RWPE1 (cell line): ENCODE data around the gene BCL2L15.
A peak's percentile ranks its signal among the peaks of the same experiment; 100 is the strongest.

Source experiments
- CTCF ChIA-PET: fragments of 350-600 bp; sonication (Branson Sonifier 250); formaldehyde crosslinking; extraction: SDS; loops from one replicate; lab custom pipeline; 2021; lab: Yijun Ruan, JAX
- POLR2A ChIA-PET: fragments of 400-600 bp; formaldehyde crosslinking; extraction: SDS; loops from one replicate; lab custom pipeline; 2020; ENCODE audit warnings: antibody characterized with exemption; ENCODE audit not compliant: low non-redundant PET; lab: Yijun Ruan, JAX
- DNase-seq: peaks from one replicate; pipeline ENCODE4 v3.0.0; 2012; ENCODE audit warnings: low spot score
- H3K27ac ChIP-seq: fragments of 450-650 bp; 2 replicates; pipeline ENCODE4 v1.5.1; 2017
- CTCF ChIP-seq: fragments of 450-650 bp; conservative IDR thresholded peaks from 2 replicates; pipeline ENCODE4 v1.5.1; 2017; ENCODE audit warnings: low read depth, mild to moderate bottlenecking

Gene BCL2L15

GRCh38 chr1:113868387-113869083, 18.8 kb downstream of the BCL2L15 start:
- TF ChIP-seq CTCF, result no peak
- CTCF ChIA-PET, result interaction anchor here (0.6 kb wide), 1 partner anchor 1105 kb away, joined by 3 read pairs; no protein-coding TSS in a partner anchor

GRCh38 chr1:113861641-113862040, 25.7 kb downstream of the BCL2L15 start:
- peak overlapping the region; percentile 44; the same call in 1 of the 2 replicates for H3K27ac ChIP-seq
- POLR2A ChIA-PET, result no interaction called here
- CTCF ChIA-PET, result no interaction called here
- no peak for DNase-seq
- TF ChIP-seq CTCF, result no peak

More at GRCh38 chr1:113868387-113869083, 18.8 kb downstream of the BCL2L15 start:
- peak; percentile 12 for DNase-seq
- POLR2A ChIA-PET, result interaction anchor here (0.7 kb wide), 1 partner anchor 16 kb away, joined by 3 read pairs; no protein-coding TSS in a partner anchor
- no peak overlapping the region for H3K27ac ChIP-seq

GRCh38 chr1:113860891-113861290, 26.5 kb downstream of the BCL2L15 start:
- peak overlapping the region; percentile 44; the same call in 1 of the 2 replicates for H3K27ac ChIP-seq
- CTCF ChIA-PET, result interaction anchor here (0.6 kb wide), 1 partner anchor 510 kb away, joined by 3 read pairs; no protein-coding TSS in a partner anchor
- POLR2A ChIA-PET, result no interaction called here
- TF ChIP-seq CTCF, result no peak
- peak; percentile 17 for DNase-seq

GRCh38 chr1:113859478-113860175, 27.8 kb downstream of the BCL2L15 start:
- no peak for DNase-seq
- no peak for TF ChIP-seq CTCF
- ChIA-PET POLR2A (no interaction called here), CTCF (interaction anchor here (0.6 kb wide), 1 partner anchor 1628 kb away, joined by 4 read pairs; no protein-coding TSS in a partner anchor)
- H3K27ac ChIP-seq, result no peak overlapping the region

- ChIA-PET CTCF (no interaction called here), POLR2A (no interaction called here)
- no peak for TF ChIP-seq CTCF
- H3K27ac ChIP-seq, result no peak overlapping the region
- DNase-seq, result no peak
Measured at GRCh38 chr1:113858982-113859381, 28.4 kb downstream of the BCL2L15 start.

GRCh38 chr1:113858418-113858817, 29.0 kb downstream of the BCL2L15 start:
- DNase-seq, result no peak
- no peak overlapping the region for H3K27ac ChIP-seq
- TF ChIP-seq CTCF, result no peak
- CTCF ChIA-PET, result no interaction called here
- POLR2A ChIA-PET, result no interaction called here
